Lung (tissue), 12 donors: Measurements from ENCODE around the gene PIRT. TPM values are rescaled to one million over a fixed set of nuclear protein-coding genes. Genes with fewer than 3 reads are reported as not detected.

ENCODE experiments used
- ATAC-seq: fragments of 200-7000 bp; cut with Tn5 transposase; one replicate; pipeline ENCODE4 v1.9.1; 2020; ENCODE audit warnings: moderate number of reproducible peaks; ENCODE audit not compliant: insufficient read depth, low FRiP score
- DNase-seq, 3 donors: peaks; one replicate each; pipeline ENCODE4 v3.0.0-alpha.2; 2013 to 2017
- H3K27ac ChIP-seq, 2 donors: one replicate each; pipeline ENCODE4 v1.5.1; 2013; ENCODE audit warnings: mild to moderate bottlenecking in 2 of 2, moderate library complexity in 2 of 2, control low read depth in 1 of 2, inconsistent platforms in 1 of 2, low read depth in 1 of 2, low read length in 1 of 2
- H3K27me3 ChIP-seq, 3 donors: one replicate each; pipeline ENCODE4 v1.5.1; 2013; ENCODE audit warnings: low read length in 2 of 3; ENCODE audit not compliant: control insufficient read depth in 3 of 3, insufficient read depth in 3 of 3
- H3K36me3 ChIP-seq, 4 donors: one replicate each; pipeline ENCODE4 v1.5.1; 2013; ENCODE audit warnings: low read length in 4 of 4, mild to moderate bottlenecking in 1 of 4, moderate library complexity in 1 of 4; ENCODE audit not compliant: control insufficient read depth in 4 of 4, insufficient read depth in 4 of 4
- H3K4me1 ChIP-seq, 5 donors: one replicate each; pipeline ENCODE4 v1.5.1; 2013; ENCODE audit warnings: low read length in 5 of 5, mild to moderate bottlenecking in 2 of 5, moderate library complexity in 1 of 5; ENCODE audit not compliant: control insufficient read depth in 5 of 5, insufficient read depth in 5 of 5
- H3K4me3 ChIP-seq: one replicate; pipeline ENCODE4 v1.5.1; 2013; ENCODE audit warnings: mild to moderate bottlenecking, control low read depth, moderate library complexity
- H3K9ac ChIP-seq, 2 donors: one replicate each; pipeline ENCODE4 v1.5.1; 2013; ENCODE audit warnings: low read length in 2 of 2, control low read depth in 1 of 2; ENCODE audit not compliant: insufficient read depth in 1 of 2
- H3K9me3 ChIP-seq, 4 donors: one replicate each; pipeline ENCODE4 v1.5.1; 2013; ENCODE audit warnings: low read length in 3 of 4, mild to moderate bottlenecking in 1 of 4, moderate library complexity in 1 of 4; ENCODE audit not compliant: control insufficient read depth in 4 of 4, insufficient read depth in 3 of 4
- CTCF ChIP-seq: IDR thresholded peaks from 2 replicates; pipeline ENCODE4 v1.5.1; 2012; ENCODE audit warnings: mild to moderate bottlenecking; ENCODE audit errors: control extremely low read depth, extremely low read depth
- WGBS, 2 donors: extraction: QIAGEN DNeasy Blood & Tissue Kit; methylation state at CpG; one replicate each; pipeline ENCODE4 v1.1.7; 2013; 5-methylcytosine and 5-hydroxymethylcytosine counted together
- polyA plus RNA-seq, 2 donors: library from polyadenylated mRNA; stranded (reverse); fragments of 200-250 nt; gene quantifications; one replicate each; pipeline ENCODE4 v1.2.1, GENCODE V29; 2013
- total RNA-seq, 2 donors: library from RNA; depleted of rRNA in 1 of 2; stranded (reverse); fragments of >200 nt in 1 of 2; gene quantifications; one replicate each; pipeline ENCODE4 v1.2.1, GENCODE V29; 2014 to 2021
- donor health status: control.
- donor health status: control.
- donor health status: Bipolar disorder and iron deficiency.
- donor health status: healthy.
- donor health status: DM: yes; HTN: yes; CAD: no.

Gene PIRT
- total and polyA plus RNA-seq, 4 donors = 0.26 TPM; not detected in 3

DNA sequence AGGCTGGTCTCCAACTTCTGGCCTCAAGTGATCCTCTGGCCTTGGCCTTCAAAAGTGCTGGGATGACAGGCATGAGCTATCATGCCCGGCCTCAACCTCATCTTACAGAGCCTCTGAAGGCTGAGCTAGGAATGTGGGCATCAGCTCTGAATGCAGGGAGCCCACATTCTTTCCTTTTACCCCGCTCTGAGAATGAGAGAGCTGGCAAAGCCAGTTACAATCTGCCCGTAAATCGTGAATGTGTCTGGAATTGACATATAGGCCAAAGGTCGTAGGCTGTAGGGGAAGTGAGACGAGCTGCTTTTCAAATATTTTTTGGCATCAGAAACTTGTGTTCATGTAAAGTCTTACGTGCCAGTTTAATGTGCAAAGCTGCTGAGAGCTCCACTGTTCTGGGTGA lies 38.5 kb downstream of the PIRT start:
- ATAC-seq (no peak), DNase-seq (peak in 2 of 3 donors; percentile 38 to 40)
- WGBS, 2 donors = 68 to 72% methylated on average over 7 of the region's 7 CpGs
- Histone ChIP-seq H3K9me3 (no peaks in the 10 kb centered on the region), H3K27me3 (no peaks in the 10 kb centered on the region), H3K27ac (no peak overlapping the region), H3K4me1 (peaks cover 0 to 16% (median 3%) of the 10 kb centered on the region in 5 donors), H3K36me3 (no peaks in the 10 kb centered on the region), H3K9ac (no peak overlapping the region), H3K4me3 (no peak overlapping the region)
- TF ChIP-seq CTCF = no peak

DNA sequence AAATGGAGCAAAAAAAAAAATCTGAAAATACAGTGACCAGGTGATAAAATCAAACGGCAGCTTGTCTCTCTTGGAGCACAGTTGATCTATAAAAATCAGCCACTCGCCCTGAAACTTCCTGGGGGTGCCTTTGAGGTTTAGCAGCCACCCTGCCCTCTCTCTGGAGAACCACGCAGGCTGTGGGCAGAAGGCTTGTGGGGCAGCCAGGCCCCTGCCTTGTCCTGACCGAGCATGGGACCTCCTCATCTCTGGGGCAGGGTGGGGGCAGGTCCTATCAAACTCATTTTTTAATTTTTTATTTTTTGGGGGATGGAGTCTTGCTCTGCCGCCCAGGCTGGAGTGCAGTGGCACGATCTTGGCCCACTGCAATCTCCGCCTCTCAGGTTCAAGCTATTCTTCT lies 39.0 kb downstream of the PIRT start:
- H3K27me3 ChIP-seq = no peaks in the 10 kb centered on the region
- no peaks in the 10 kb centered on the region for H3K36me3 ChIP-seq
- H3K9me3 ChIP-seq = no peaks in the 10 kb centered on the region
- 65 to 69% methylated on average over 7 of the region's 7 CpGs for whole genome bisulfite sequencing, 2 donors
- DNase-seq (no peak), ATAC-seq (no peak)
- no peak for TF ChIP-seq CTCF
- peaks cover 0 to 17% (median 3%) of the 10 kb centered on the region in 5 donors for H3K4me1 ChIP-seq
- H3K4me3 ChIP-seq = no peak overlapping the region
- no peak overlapping the region for H3K9ac ChIP-seq
- no peak overlapping the region for H3K27ac ChIP-seq

DNA sequence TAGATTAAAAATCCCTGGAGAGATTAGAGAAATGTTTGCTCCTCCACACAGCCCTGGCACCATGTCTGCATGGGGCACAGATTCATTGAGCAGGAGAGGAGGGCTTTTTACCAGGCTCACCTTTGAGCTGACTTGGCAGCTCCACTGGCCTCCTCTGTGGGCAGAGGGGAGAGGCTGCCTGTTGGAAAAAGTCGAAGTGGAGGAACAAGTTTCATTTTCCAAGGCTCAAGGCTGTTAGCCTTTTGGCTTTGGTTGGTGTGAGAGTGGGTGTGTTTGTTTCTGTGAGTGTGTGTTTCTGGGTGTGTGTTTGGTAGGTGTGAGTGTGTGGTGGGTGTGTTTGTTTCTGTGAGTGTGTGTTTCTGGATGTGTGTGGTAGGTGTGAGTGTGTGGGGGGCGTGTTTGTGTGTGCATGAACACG lies 39.5 kb downstream of the PIRT start:
- WGBS, 2 donors = 25 to 55% methylated on average over 3 of the region's 3 CpGs
- DNase-seq (peak; percentile 37 to 68 (median 41)), ATAC-seq (no peak)
- no peaks in the 10 kb centered on the region for H3K36me3 ChIP-seq
- no peak for TF ChIP-seq CTCF
- no peak overlapping the region for H3K4me3 ChIP-seq
- peaks cover 0 to 23% (median 3%) of the 10 kb centered on the region in 5 donors for H3K4me1 ChIP-seq
- peak overlapping the region in 1 of 2 donors; percentile 24 for H3K9ac ChIP-seq
- no peaks in the 10 kb centered on the region for H3K27me3 ChIP-seq
- no peak overlapping the region for H3K27ac ChIP-seq
- no peaks in the 10 kb centered on the region for H3K9me3 ChIP-seq
